ENCODE results near the gene DNAH8.

DNAH8 gene

DNA sequence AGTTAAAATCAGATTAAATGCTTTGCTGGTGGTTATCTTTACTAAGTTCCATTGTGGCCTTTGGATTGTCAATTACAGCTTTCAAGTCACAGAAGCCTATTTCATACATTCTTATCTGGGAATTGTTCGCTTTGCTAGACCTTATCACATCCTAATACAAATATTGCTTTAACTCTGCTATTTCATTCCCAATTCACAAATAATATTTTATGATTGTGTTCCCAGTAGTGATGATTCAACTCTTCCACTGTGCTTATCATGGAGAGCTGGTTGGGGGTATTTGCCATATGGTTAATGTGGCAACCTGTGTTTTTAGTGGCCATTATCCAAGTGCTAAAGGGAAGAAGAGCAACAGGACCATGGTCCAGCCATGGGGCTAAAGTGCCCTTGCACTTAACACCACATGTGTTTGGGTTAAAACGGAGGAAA, 260.5 kb downstream of the DNAH8 start:
- TF ChIP-seq, protein P1, sequence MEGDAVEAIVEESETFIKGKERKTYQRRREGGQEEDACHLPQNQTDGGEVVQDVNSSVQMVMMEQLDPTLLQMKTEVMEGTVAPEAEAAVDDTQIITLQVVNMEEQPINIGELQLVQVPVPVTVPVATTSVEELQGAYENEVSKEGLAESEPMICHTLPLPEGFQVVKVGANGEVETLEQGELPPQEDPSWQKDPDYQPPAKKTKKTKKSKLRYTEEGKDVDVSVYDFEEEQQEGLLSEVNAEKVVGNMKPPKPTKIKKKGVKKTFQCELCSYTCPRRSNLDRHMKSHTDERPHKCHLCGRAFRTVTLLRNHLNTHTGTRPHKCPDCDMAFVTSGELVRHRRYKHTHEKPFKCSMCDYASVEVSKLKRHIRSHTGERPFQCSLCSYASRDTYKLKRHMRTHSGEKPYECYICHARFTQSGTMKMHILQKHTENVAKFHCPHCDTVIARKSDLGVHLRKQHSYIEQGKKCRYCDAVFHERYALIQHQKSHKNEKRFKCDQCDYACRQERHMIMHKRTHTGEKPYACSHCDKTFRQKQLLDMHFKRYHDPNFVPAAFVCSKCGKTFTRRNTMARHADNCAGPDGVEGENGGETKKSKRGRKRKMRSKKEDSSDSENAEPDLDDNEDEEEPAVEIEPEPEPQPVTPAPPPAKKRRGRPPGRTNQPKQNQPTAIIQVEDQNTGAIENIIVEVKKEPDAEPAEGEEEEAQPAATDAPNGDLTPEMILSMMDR (IDR thresholded peaks at IDR 0.05): no peak

DNA sequence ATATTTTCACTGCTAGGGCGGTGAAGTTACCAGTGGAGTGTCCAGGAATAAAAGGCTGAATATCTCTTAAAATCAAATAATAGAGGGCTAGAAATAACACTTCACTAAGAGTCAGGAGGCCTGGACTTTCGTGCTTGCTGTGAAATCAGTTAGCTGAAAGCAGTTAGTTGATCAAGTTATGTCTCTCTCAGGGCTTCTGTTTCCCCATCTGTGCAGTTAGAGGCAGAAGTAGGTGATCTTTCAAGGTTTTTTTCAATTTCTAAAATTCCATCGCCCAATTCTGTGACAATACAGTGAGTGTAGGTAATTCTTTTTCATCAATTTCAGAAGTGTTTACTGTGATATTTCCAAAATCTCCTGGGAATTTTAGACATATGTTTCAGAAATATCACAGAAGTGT, 260.9 kb downstream of the DNAH8 start:
- TF ChIP-seq, protein P1 (IDR thresholded peaks at IDR 0.05): no peak

DNA sequence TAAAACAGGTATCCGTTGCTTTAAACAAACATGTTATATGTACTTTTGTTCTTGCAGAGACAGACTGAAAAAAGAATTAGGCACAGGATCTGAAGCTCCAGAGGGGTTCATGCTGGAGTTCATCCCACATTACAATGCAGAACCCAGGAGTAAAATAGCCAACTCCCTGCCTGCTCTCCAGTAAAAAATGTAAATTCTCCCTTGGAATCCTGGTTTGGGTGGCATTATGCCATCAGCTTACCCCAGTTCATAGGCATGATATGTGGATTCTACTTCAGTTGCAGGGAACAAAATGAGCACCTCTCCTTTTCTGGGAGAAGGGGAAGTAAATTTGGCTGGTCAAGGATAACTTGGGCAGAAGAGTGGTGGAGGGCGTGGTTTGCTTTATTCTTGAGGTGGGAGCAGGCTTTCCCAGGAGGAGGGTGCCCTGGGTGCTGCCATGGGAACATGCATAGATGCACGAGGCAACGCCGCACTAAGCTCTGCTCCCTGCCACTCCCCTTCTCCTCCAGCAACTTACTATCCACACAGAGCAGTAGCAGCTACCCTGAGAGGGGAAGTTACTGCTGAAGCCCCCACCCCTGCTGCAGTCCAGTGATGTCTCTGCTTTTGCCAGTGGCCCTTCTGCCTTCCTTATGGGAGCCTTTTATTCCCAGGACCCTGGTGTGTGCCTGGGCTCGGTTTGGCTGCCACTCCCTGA, 261.8 kb downstream of the DNAH8 start:
- TF ChIP-seq, protein P1 (IDR thresholded peaks at IDR 0.05): no peak

DNA sequence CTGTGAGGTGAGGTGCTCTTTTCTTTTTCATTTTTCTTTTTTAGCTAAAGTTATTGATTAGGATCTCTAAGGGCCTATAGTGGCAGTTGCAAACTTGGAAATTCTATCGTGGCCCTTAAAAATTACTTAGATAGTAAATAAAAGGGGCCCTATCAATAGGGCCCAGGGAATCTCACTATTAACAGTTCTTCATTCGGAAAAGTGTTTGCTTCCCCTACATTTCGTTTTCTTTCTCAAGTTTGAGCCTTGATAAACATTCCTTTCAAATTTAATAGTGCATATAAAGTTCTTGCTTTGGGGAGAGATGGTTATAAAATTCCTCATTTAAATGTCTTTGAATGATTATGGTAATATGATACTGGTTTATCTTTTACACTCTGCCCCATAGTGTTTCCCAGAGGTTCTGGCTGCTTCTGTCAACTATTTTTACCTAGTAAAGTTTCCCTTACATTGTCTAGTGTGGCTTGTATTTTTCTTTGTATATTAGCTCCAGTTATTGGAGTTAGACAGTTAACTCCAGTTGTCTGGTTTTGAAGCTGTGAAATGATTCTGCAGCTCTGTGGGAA, 263.1 kb downstream of the DNAH8 start:
- TF ChIP-seq, protein P1 (IDR thresholded peaks at IDR 0.05): no peak

DNA sequence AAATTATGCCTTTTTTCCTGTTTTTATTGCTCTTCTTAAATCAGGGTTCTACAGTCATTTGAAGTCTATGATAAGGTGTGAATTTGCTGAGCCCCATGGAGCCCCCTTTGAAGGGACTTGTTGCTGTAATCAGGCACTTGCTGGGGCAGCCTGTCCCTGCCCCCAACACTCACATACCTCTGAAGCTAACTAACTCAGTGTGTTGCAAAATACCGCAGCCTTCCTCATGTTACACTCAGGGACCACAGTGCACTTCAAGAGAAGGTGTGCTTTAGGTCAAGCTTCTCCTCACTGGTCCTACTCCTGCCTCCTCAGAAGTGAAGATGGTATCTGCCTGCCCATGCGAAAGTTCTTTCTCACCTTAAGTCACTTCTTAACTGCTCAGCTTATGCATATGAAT, 267.4 kb downstream of the DNAH8 start:
- TF ChIP-seq, protein P1 (IDR thresholded peaks at IDR 0.05): no peak

DNA sequence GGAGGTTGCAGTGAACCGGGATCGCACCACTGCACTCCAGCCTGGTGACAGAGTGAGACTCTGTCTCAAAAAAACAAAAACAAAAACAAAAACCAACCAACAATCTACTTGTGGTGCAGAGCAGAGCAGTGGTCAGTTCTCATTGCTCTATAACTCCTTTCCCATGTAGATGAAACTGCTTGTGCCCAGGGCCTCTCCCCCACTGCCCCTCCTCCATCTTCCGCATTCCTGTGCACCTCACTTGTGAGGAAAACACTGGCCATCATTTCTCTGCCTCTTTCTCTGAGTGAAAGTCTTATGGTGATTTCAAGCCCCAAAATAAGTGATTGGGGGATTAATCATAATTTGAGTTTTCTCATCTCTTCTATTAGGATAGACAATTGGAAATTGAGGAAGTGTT, 269.6 kb downstream of the DNAH8 start:
- TF ChIP-seq, protein P1 (IDR thresholded peaks at IDR 0.05): no peak

DNA sequence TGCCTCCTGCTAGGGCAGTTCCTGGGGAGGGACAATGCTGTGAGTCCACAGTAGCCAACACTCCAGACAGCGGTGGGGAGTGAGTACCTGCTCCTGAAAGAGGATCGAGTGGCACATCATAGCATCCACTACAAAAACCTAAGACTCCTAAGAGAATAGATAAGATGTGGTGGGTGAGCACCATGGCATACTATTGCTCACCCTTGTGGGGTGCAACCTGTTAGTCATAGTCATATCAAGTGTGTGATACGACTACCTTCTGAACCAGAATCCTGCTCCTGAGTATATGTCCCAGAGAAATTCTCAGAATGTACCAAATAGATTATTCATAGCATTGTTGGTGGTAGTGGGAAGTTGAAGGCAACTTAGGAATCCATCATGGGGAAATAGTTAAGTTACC, 270.7 kb downstream of the DNAH8 start:
- TF ChIP-seq, protein P1 (IDR thresholded peaks at IDR 0.05): no peak
